ENCODE data around the gene GRM4. TPM values are rescaled to one million over a fixed set of nuclear protein-coding genes. Genes with fewer than 3 reads are reported as not detected.

GRM4 gene
- total RNA-seq, 4 donors from 2014 or later: 0.19 TPM; not detected in 3

DNA sequence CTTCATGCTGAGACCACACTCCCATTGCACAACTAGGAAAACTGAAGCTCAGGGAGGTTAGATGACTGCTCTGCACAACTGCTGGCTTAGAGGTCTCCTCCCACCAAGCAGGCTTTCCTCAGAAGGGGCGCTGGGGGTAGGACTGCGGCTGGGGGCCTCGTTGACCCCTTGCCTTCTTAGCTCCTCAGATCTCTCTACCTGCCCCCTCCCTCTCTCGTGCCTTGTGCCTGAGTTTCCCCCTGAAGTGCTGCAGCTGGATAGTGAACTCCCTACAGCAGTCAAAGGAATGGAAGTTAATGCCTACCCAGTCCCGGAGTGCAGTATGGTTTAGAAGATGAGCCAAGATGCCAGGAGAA lies 149.8 kb downstream of the GRM4 start:
- WGBS, 2 donors: 72 to 77% methylated on average over 5 of the region's 5 CpGs
- no peak overlapping the region for H3K4me3 ChIP-seq (ENCODE audit: low read depth, poor library complexity, severe bottlenecking)
- TF ChIP-seq, protein P1, sequence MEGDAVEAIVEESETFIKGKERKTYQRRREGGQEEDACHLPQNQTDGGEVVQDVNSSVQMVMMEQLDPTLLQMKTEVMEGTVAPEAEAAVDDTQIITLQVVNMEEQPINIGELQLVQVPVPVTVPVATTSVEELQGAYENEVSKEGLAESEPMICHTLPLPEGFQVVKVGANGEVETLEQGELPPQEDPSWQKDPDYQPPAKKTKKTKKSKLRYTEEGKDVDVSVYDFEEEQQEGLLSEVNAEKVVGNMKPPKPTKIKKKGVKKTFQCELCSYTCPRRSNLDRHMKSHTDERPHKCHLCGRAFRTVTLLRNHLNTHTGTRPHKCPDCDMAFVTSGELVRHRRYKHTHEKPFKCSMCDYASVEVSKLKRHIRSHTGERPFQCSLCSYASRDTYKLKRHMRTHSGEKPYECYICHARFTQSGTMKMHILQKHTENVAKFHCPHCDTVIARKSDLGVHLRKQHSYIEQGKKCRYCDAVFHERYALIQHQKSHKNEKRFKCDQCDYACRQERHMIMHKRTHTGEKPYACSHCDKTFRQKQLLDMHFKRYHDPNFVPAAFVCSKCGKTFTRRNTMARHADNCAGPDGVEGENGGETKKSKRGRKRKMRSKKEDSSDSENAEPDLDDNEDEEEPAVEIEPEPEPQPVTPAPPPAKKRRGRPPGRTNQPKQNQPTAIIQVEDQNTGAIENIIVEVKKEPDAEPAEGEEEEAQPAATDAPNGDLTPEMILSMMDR (IDR thresholded peaks at IDR 0.05): no peak
- no peak for TF ChIP-seq POLR2A (IDR thresholded peaks at IDR 0.05)
- peak in 1 of 2 donors; percentile 80 for DNase-seq (ENCODE audit: low spot score in 2 of 2)
- intact Hi-C loops (cut with DNase I; ENCODE audit: low total_unique reads): no loop called here

DNA sequence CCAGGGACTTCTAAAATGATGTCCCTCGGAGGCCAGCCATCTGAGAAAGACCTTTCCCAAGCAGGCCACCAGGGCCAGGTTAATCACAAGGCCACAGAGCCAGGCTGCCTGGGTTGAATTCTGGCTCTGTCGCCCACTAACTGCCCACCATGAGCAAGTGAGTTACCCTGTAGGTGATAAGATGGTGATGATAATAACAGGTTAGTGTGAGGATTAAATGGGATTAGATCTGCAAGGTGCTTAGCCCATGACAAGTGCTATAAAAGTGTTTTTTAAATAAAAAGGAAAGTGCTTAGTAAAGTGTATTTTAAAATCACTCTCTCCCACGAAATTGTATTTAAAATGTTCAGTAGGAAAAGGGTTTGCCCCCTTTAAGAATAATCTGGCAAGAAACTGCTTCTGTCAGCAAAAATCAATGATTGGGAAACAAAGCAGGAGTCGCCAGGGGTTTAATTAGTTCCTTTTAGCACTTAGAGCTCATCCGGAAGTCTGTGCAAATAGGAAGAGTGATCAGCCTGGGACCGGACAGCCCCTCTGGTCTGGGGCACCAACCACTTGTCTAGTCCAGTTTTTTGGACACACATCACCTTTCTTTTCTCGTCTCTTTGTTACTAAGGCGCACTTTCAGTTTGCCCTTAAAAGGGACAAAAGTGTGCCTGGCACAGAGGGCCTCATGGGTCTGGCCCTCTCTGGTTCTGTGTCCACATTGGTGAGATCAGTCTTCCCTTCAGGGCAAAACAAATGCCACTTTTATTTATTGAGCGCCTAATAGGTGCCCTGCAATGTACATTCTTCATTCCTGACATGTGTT lies 150.4 kb downstream of the GRM4 start:
- WGBS, 2 donors: 43 to 54% methylated on average over 9 of the region's 9 CpGs
- DNase-seq (ENCODE audit: low spot score in 2 of 2): peak in 1 of 2 donors; percentile 74
- TF ChIP-seq, protein P1 (IDR thresholded peaks at IDR 0.05): no peak
- TF ChIP-seq POLR2A (IDR thresholded peaks at IDR 0.05): no peak
- H3K4me3 ChIP-seq (ENCODE audit: low read depth, poor library complexity, severe bottlenecking): no peak overlapping the region
- intact Hi-C loops (cut with DNase I; ENCODE audit: low total_unique reads): no loop called here

DNA sequence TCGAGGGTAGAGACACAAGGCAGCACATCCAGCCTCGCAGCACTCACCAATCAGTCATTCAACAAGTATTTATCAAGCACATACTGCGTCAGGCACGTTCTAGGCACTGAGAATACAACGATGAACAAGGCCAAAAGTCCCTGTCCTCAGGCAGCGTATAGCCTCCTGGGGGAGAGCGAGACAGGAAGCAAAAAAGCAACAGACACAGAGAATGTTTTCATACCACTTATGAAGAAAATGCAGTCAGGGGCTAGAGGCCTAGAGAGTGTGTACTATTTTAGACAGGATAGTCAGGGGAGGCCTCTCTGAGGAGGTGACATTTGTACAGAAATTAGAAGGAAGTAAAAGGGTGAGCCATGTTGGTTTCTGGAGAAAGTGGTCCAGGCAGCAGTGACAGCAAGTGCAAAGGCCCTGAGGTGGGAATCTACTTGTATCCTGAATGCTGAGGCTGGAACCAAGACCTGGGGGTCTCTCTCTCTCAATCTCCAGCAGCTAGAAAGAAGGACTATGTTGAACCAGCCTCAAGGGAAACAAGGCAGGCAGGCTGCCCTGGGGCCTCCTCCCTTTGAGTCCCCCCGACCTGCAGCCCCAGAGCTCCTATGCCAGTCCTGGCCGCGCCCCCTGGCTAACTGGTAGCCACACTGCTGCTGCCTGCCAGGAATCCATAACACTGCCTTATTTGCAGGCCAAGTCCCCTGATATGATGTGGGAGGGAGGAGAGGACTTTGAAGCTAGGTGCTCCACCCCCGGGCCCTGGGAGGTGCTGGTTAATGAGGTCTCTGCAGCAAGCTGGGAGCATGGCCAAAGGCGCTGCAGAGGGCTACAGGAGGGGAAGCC lies 151.2 kb downstream of the GRM4 start:
- WGBS, 2 donors: 74 to 82% methylated on average over 12 of the region's 12 CpGs
- intact Hi-C loops (cut with DNase I; ENCODE audit: low total_unique reads): no loop called here
- TF ChIP-seq, protein P1 (IDR thresholded peaks at IDR 0.05): no peak
- no peak for TF ChIP-seq POLR2A (IDR thresholded peaks at IDR 0.05)
- no peak overlapping the region for H3K4me3 ChIP-seq (ENCODE audit: low read depth, poor library complexity, severe bottlenecking)
- peak in 1 of 2 donors; percentile 81 for DNase-seq (ENCODE audit: low spot score in 2 of 2)

DNA sequence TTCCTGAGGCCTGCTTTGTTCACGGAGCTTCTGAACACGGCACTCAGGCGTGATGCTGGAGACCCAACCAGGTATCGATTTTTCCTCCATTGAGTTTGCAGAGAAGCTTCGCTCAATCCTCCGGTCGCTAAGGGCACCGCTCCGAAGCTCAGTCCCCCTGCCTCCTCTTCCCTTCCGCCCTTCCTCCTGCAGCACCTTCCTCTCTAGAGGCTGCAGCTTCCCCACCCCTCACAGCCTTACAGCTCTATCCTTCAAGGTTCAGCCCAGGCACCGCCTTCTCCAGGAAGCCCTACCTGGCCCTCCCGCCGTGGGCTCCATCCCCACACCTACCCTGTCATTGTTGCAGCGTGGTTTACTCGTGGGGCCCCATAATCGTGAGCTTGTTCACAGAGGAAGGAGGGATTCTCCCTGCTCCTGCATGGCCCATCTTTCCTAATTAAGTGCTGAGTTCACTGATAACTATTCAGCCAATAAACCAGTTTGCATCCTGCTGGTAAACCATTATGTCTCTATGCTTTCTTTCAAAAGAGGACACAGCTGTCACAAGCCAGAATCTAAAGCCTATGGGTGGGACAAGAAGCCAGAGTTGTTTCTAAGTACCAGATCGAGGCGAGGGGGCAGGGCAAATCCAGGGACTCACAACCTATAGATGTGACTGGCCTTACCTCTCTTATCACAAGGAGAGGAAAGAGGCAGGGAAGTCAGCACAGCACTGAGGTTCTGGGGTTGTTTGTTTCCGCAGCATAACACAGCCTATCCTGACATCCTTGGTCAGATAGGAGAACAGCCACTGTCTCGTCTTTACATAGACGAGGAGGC lies 152.0 kb downstream of the GRM4 start:
- 72 to 75% methylated on average over 17 to 21 of the region's 21 CpGs for WGBS, 2 donors
- intact Hi-C loops (cut with DNase I; ENCODE audit: low total_unique reads): no loop called here
- H3K4me3 ChIP-seq (ENCODE audit: low read depth, poor library complexity, severe bottlenecking): no peak overlapping the region
- no peak for TF ChIP-seq POLR2A (IDR thresholded peaks at IDR 0.05)
- TF ChIP-seq, protein P1 (IDR thresholded peaks at IDR 0.05): no peak
- DNase-seq (ENCODE audit: low spot score in 2 of 2): peak in 1 of 2 donors; percentile 58

DNA sequence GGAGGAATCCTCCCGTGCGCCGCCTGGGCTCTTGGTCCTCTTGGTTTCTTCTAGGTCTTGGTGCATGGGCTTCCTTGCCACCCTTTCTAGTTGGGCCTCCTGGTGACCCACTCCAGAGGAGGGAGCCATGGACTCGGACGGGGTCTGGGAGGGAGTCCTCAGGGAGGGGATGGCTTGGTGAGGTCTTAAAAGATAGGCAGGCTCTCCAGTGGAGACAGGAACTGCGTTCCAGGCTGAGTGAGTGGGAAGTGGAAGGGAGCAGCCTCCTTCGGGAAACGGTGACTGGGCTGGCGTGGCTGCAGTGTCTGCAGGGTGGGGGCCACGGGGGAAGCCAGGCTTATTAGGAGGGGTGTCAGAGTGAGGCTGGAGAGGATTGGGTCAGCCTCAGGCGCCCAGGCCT lies 152.8 kb downstream of the GRM4 start:
- peak in 1 of 2 donors; percentile 65 for DNase-seq (ENCODE audit: low spot score in 2 of 2)
- H3K4me3 ChIP-seq (ENCODE audit: low read depth, poor library complexity, severe bottlenecking): no peak overlapping the region
- intact Hi-C loops (cut with DNase I; ENCODE audit: low total_unique reads): no loop called here
- no peak for TF ChIP-seq POLR2A (IDR thresholded peaks at IDR 0.05)
- TF ChIP-seq, protein P1 (IDR thresholded peaks at IDR 0.05): no peak
- WGBS, 2 donors: 54 to 65% methylated on average over 11 of the region's 11 CpGs
